Measurements from ENCODE around the gene ZNF432. TPM values are rescaled to one million over a fixed set of nuclear protein-coding genes. Genes with fewer than 3 reads are reported as not detected.

The ZNF432 gene
- total RNA-seq, 1 donor = 11.9 TPM

DNA sequence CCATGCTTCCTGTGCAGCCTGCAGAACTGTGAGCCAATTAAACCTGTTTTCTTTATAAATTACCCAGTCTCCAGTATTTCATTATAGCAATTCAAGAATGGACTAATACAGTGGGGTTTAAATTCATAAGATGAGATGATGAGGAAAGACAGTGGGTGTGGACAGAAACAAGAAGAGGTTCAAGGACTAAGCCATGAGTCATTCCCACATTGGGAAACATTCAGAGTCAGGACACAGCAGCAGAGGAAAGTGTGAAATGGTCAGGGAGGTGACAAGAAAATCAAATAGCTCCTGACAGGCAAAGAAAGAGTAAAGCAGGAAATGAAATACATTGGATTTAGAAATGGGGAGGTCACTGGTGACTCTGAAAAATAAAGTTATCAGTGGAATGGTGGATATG, 37.8 kb upstream of the ZNF432 start:
- Histone ChIP-seq H3K79me2 (ENCODE audit: insufficient read depth, low read length) (peaks cover 68% of the 10 kb centered on the region), H3K27ac (ENCODE audit: low read depth, low read length) (no peak overlapping the region), H3K4me2 (ENCODE audit: insufficient read depth, low read length) (no peak overlapping the region), H2AFZ (ENCODE audit: low read length) (no peak overlapping the region), H3K9me3 (ENCODE audit: low read depth, low read length) (no peaks in the 10 kb centered on the region), H3K36me3 (ENCODE audit: insufficient read depth, low read length) (peaks cover 80% of the 10 kb centered on the region), H3K27me3 (ENCODE audit: insufficient read depth, low read length) (no peaks in the 10 kb centered on the region), H3K4me1 (ENCODE audit: insufficient read depth, low read length) (no peaks in the 10 kb centered on the region), H3K4me3 (ENCODE audit: insufficient read depth, low read length) (no peak overlapping the region), H4K20me1 (ENCODE audit: insufficient read depth, low read length) (peaks cover 9% of the 10 kb centered on the region)
- TF ChIP-seq, protein P1, sequence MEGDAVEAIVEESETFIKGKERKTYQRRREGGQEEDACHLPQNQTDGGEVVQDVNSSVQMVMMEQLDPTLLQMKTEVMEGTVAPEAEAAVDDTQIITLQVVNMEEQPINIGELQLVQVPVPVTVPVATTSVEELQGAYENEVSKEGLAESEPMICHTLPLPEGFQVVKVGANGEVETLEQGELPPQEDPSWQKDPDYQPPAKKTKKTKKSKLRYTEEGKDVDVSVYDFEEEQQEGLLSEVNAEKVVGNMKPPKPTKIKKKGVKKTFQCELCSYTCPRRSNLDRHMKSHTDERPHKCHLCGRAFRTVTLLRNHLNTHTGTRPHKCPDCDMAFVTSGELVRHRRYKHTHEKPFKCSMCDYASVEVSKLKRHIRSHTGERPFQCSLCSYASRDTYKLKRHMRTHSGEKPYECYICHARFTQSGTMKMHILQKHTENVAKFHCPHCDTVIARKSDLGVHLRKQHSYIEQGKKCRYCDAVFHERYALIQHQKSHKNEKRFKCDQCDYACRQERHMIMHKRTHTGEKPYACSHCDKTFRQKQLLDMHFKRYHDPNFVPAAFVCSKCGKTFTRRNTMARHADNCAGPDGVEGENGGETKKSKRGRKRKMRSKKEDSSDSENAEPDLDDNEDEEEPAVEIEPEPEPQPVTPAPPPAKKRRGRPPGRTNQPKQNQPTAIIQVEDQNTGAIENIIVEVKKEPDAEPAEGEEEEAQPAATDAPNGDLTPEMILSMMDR (IDR thresholded peaks at IDR 0.05; ENCODE audit: extremely low read depth, low read depth, low read length) = no peak
- DNase-seq (ENCODE audit: insufficient read length, low spot score, missing footprints) = no peak

DNA sequence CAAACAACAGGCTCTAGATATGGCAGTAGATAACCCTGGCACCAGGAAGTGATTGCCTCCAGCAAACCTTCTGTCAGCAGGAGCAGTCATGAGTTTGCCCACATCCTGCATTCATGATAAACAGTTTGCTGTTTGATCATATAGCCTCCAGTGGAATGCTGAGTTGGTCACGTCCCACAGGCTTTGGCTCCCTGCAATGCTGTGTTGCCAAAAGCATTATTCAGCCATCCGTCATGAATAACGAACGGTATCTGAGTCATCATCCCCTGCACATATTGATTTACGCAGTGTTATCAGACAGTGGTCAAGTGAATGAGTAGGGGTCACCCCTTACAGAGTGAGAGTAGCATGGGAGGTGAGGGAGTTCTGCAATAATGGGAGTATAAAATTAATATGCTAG, 21.9 kb upstream of the ZNF432 start:
- no peak overlapping the region for H3K4me3 ChIP-seq (ENCODE audit: insufficient read depth, low read length)
- no peaks in the 10 kb centered on the region for H3K4me1 ChIP-seq (ENCODE audit: insufficient read depth, low read length)
- H3K36me3 ChIP-seq (ENCODE audit: insufficient read depth, low read length) = peaks cover 92% of the 10 kb centered on the region
- DNase-seq (ENCODE audit: insufficient read length, low spot score, missing footprints) = no peak
- TF ChIP-seq, protein P1 (IDR thresholded peaks at IDR 0.05; ENCODE audit: extremely low read depth, low read depth, low read length) = no peak
- no peaks in the 10 kb centered on the region for H3K27me3 ChIP-seq (ENCODE audit: insufficient read depth, low read length)
- no peak overlapping the region for H3K27ac ChIP-seq (ENCODE audit: low read depth, low read length)
- H3K9me3 ChIP-seq (ENCODE audit: low read depth, low read length) = peaks cover 47% of the 10 kb centered on the region
- H3K4me2 ChIP-seq (ENCODE audit: insufficient read depth, low read length) = no peak overlapping the region
- no peaks in the 10 kb centered on the region for H4K20me1 ChIP-seq (ENCODE audit: insufficient read depth, low read length)
- H3K79me2 ChIP-seq (ENCODE audit: insufficient read depth, low read length) = peaks cover 55% of the 10 kb centered on the region
- no peak overlapping the region for H2AFZ ChIP-seq (ENCODE audit: low read length)

DNA sequence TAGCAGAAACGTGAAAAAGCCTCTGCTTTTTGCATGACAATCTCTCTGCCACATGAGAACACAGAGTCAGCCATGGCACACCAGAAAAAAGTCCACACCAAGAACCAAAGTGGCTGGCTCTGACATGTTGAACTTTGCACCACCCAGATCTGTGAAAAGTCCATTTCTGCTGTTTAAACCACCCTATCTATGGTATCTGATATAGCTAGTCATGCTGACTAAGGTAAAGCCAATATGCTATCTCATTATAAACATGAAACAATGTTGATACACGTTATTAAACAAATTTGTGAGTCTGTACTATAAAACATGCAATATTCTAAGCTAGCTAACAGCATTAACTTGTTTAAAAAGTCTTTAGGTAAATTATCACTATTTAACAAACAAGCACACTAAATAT, 21.0 kb upstream of the ZNF432 start:
- no peaks in the 10 kb centered on the region for H3K27me3 ChIP-seq (ENCODE audit: insufficient read depth, low read length)
- no peak overlapping the region for H3K27ac ChIP-seq (ENCODE audit: low read depth, low read length)
- TF ChIP-seq, protein P1 (IDR thresholded peaks at IDR 0.05; ENCODE audit: extremely low read depth, low read depth, low read length) = no peak
- H4K20me1 ChIP-seq (ENCODE audit: insufficient read depth, low read length) = no peaks in the 10 kb centered on the region
- H3K4me1 ChIP-seq (ENCODE audit: insufficient read depth, low read length) = no peaks in the 10 kb centered on the region
- H2AFZ ChIP-seq (ENCODE audit: low read length) = no peak overlapping the region
- peaks cover 92% of the 10 kb centered on the region for H3K36me3 ChIP-seq (ENCODE audit: insufficient read depth, low read length)
- no peak overlapping the region for H3K4me2 ChIP-seq (ENCODE audit: insufficient read depth, low read length)
- no peak overlapping the region for H3K4me3 ChIP-seq (ENCODE audit: insufficient read depth, low read length)
- peaks cover 51% of the 10 kb centered on the region for H3K9me3 ChIP-seq (ENCODE audit: low read depth, low read length)
- no peak for DNase-seq (ENCODE audit: insufficient read length, low spot score, missing footprints)
- H3K79me2 ChIP-seq (ENCODE audit: insufficient read depth, low read length) = peaks cover 47% of the 10 kb centered on the region

DNA sequence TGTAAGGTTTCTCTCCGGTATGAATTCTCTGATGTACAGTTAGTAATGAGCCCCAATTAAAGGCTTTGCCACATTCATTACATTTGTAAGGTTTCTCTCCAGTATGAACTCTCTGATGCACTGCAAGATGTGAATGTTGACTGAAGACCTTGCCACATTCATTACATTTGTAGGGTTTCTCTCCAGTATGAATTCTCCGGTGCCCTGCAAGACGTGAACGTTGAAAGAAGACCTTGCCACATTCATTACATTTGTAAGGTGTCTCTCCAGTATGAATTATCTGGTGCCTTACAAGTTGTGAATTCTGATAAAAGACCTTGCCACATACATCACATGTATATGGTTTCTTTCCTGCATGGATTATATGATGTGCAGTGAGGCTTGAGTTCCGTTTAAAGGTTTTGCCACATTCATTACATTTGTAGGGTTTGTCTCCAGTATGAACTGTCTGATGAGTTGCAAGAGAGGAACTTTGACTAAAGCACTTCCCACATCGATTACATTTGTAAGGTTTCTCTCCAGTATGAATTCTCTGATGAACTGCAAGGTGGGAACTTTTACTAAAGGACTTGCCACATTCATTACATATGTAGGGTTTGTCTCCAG, 17.7 kb upstream of the ZNF432 start:
- Histone ChIP-seq H3K27me3 (ENCODE audit: insufficient read depth, low read length) (no peaks in the 10 kb centered on the region), H2AFZ (ENCODE audit: low read length) (no peak overlapping the region), H3K4me3 (ENCODE audit: insufficient read depth, low read length) (peak overlapping the region; percentile 18), H3K4me2 (ENCODE audit: insufficient read depth, low read length) (no peak overlapping the region), H3K4me1 (ENCODE audit: insufficient read depth, low read length) (no peaks in the 10 kb centered on the region), H3K9me3 (ENCODE audit: low read depth, low read length) (peaks cover 58% of the 10 kb centered on the region), H3K27ac (ENCODE audit: low read depth, low read length) (no peak overlapping the region), H3K36me3 (ENCODE audit: insufficient read depth, low read length) (peaks cover 81% of the 10 kb centered on the region), H4K20me1 (ENCODE audit: insufficient read depth, low read length) (no peaks in the 10 kb centered on the region), H3K79me2 (ENCODE audit: insufficient read depth, low read length) (peaks cover 31% of the 10 kb centered on the region)
- TF ChIP-seq, protein P1 (IDR thresholded peaks at IDR 0.05; ENCODE audit: extremely low read depth, low read depth, low read length) = no peak
- DNase-seq (ENCODE audit: insufficient read length, low spot score, missing footprints) = no peak
